ENCODE data around the gene LMX1A.

Gene LMX1A

GRCh38 chr1:165330483-165330882 lies 26.0 kb downstream of the LMX1A start:
- peak in 1 of 2 experiments; percentile 44 for DNase-seq (ENCODE audit: low read depth in 1 of 2, low spot score in 1 of 2)
- in situ Hi-C loops (cut with HindIII; ENCODE audit: low pct_unique_long_range_greater_than_20kb, low sequenced_read_pairs): no loop called here
- no peak for TF ChIP-seq JUND (IDR thresholded peaks at IDR 0.05; ENCODE audit: low read depth)

GRCh38 chr1:165329104-165329503 lies 27.4 kb downstream of the LMX1A start:
- no peak for TF ChIP-seq JUND (IDR thresholded peaks at IDR 0.05; ENCODE audit: low read depth)
- no peak for DNase-seq (ENCODE audit: low read depth in 1 of 2, low spot score in 1 of 2)
- in situ Hi-C loops (cut with HindIII; ENCODE audit: low pct_unique_long_range_greater_than_20kb, low sequenced_read_pairs): no loop called here

- in situ Hi-C loops (cut with HindIII; ENCODE audit: low pct_unique_long_range_greater_than_20kb, low sequenced_read_pairs): no loop called here
- DNase-seq (ENCODE audit: low read depth in 1 of 2, low spot score in 1 of 2): no peak
- no peak for TF ChIP-seq JUND (IDR thresholded peaks at IDR 0.05; ENCODE audit: low read depth)
Observed at GRCh38 chr1:165328136-165328535, 28.4 kb downstream of the LMX1A start.

GRCh38 chr1:165327538-165327937 lies 29.0 kb downstream of the LMX1A start:
- in situ Hi-C loops (cut with HindIII; ENCODE audit: low pct_unique_long_range_greater_than_20kb, low sequenced_read_pairs): no loop called here
- no peak for TF ChIP-seq JUND (IDR thresholded peaks at IDR 0.05; ENCODE audit: low read depth)
- no peak for DNase-seq (ENCODE audit: low read depth in 1 of 2, low spot score in 1 of 2)

- no peak for DNase-seq (ENCODE audit: low read depth in 1 of 2, low spot score in 1 of 2)
- in situ Hi-C loops (cut with HindIII; ENCODE audit: low pct_unique_long_range_greater_than_20kb, low sequenced_read_pairs): no loop called here
- no peak for TF ChIP-seq JUND (IDR thresholded peaks at IDR 0.05; ENCODE audit: low read depth)
Observed at GRCh38 chr1:165325460-165326203, 30.9 kb downstream of the LMX1A start.

- TF ChIP-seq JUND (IDR thresholded peaks at IDR 0.05; ENCODE audit: low read depth): no peak
- no peak for DNase-seq (ENCODE audit: low read depth in 1 of 2, low spot score in 1 of 2)
- in situ Hi-C loops (cut with HindIII; ENCODE audit: low pct_unique_long_range_greater_than_20kb, low sequenced_read_pairs): no loop called here
Observed at GRCh38 chr1:165324050-165324449, 32.5 kb downstream of the LMX1A start.

- in situ Hi-C loops (cut with HindIII; ENCODE audit: low pct_unique_long_range_greater_than_20kb, low sequenced_read_pairs): no loop called here
- no peak for TF ChIP-seq JUND (IDR thresholded peaks at IDR 0.05; ENCODE audit: low read depth)
- no peak for DNase-seq (ENCODE audit: low read depth in 1 of 2, low spot score in 1 of 2)
Observed at GRCh38 chr1:165317612-165318011, 38.9 kb downstream of the LMX1A start.

- no peak for TF ChIP-seq JUND (IDR thresholded peaks at IDR 0.05; ENCODE audit: low read depth)
Observed at GRCh38 chr1:165316153-165316772, 40.3 kb downstream of the LMX1A start.

GRCh38 chr1:165315481-165315880 lies 41.0 kb downstream of the LMX1A start:
- DNase-seq (ENCODE audit: low read depth in 1 of 2, low spot score in 1 of 2): no peak
- TF ChIP-seq JUND (IDR thresholded peaks at IDR 0.05; ENCODE audit: low read depth): no peak
- in situ Hi-C loops (cut with HindIII; ENCODE audit: low pct_unique_long_range_greater_than_20kb, low sequenced_read_pairs): no loop called here

More at GRCh38 chr1:165316153-165316772, 40.3 kb downstream of the LMX1A start:
- in situ Hi-C loops (cut with HindIII; ENCODE audit: low pct_unique_long_range_greater_than_20kb, low sequenced_read_pairs): no loop called here
- DNase-seq (ENCODE audit: low read depth in 1 of 2, low spot score in 1 of 2): no peak

- no peak for DNase-seq (ENCODE audit: low read depth in 1 of 2, low spot score in 1 of 2)
- in situ Hi-C loops (cut with HindIII; ENCODE audit: low pct_unique_long_range_greater_than_20kb, low sequenced_read_pairs): no loop called here
Observed at GRCh38 chr1:165313903-165314302, 42.6 kb downstream of the LMX1A start.

GRCh38 chr1:165312591-165312990 lies 43.9 kb downstream of the LMX1A start:
- no peak for TF ChIP-seq JUND (IDR thresholded peaks at IDR 0.05; ENCODE audit: low read depth)
- no peak for DNase-seq (ENCODE audit: low read depth in 1 of 2, low spot score in 1 of 2)
- in situ Hi-C loops (cut with HindIII; ENCODE audit: low pct_unique_long_range_greater_than_20kb, low sequenced_read_pairs): no loop called here

More at GRCh38 chr1:165313903-165314302, 42.6 kb downstream of the LMX1A start:
- no peak for TF ChIP-seq JUND (IDR thresholded peaks at IDR 0.05; ENCODE audit: low read depth)

GRCh38 chr1:165306543-165307434 lies 49.7 kb downstream of the LMX1A start:
- TF ChIP-seq JUND (IDR thresholded peaks at IDR 0.05; ENCODE audit: low read depth): no peak
- DNase-seq (ENCODE audit: low read depth in 1 of 2, low spot score in 1 of 2): no peak
- in situ Hi-C loops (cut with HindIII; ENCODE audit: low pct_unique_long_range_greater_than_20kb, low sequenced_read_pairs): no loop called here

GRCh38 chr1:165303386-165303785 lies 53.1 kb downstream of the LMX1A start:
- TF ChIP-seq JUND (IDR thresholded peaks at IDR 0.05; ENCODE audit: low read depth): no peak
- no peak for DNase-seq (ENCODE audit: low read depth in 1 of 2, low spot score in 1 of 2)
- in situ Hi-C loops (cut with HindIII; ENCODE audit: low pct_unique_long_range_greater_than_20kb, low sequenced_read_pairs): no loop called here
